ENCODE results near the gene LDLRAD3. TPM values are rescaled to one million over a fixed set of nuclear protein-coding genes. Genes with fewer than 3 reads are reported as not detected.
A peak's percentile ranks its signal among the peaks of the same experiment; 100 is the strongest.

Gene LDLRAD3
- total RNA-seq, 2 experiments from 2014 or later, result 0.46 to 0.47 TPM

DNA sequence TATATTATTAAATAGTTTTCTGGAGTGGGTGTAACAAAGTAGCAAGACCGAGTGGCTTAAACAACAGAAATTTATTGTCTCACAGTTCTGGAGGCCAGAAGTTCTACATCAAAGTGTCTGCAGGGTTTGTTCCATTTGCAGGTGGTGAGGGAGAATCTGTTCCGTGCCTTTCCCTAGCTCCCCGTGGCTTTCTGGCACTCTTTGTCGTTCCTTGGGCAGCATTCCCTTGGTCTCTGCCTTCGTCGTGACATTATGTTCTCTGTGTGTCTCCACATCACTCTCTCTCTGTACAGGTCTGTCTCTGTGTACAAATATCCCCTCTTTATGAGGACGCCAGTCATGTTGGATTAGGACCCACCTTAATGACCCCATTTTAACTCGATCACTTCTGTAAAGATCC lies 38.2 kb downstream of the LDLRAD3 start:
- no peak for ATAC-seq
- intact Hi-C loops (cut with DNase I, micrococcal nuclease), result no loop called here
- H3K4me1 Mint-ChIP-seq, result no peaks in the 10 kb centered on the region
- H3K9me3 Mint-ChIP-seq (ENCODE audit: low read depth), result no peaks in the 10 kb centered on the region
- no peak overlapping the region for H3K4me3 Mint-ChIP-seq
- CTCF ChIA-PET, result interaction anchor here (0.5 kb wide), 1 partner anchor 453 kb away, joined by 3 read pairs; no protein-coding TSS in a partner anchor
- H3K27me3 Mint-ChIP-seq, result peaks cover 2% of the 10 kb centered on the region
- no peak overlapping the region for H3K27ac Mint-ChIP-seq
- no peaks in the 10 kb centered on the region for H3K36me3 Mint-ChIP-seq (ENCODE audit: low read depth)
- POLR2A ChIA-PET, result no interaction called here
- no peak for DNase-seq

DNA sequence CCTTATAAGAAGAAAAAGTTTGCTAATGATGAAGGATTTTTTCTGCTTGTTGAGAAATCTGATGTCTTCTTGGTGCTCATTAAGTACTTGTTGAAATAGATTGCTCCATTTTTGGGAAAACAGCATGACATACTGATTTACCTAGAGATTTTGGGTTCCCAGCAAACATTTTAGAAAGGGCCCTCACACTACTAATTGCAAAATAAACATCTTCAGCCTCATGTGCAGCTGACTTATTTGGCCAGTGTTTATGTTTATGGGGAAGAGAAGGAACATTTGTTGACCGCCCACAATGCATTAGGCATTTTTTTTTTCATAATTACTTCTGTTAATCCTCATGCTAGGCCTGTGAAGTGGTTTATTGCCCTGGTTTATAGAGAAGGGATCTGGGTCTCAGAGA lies 40.1 kb downstream of the LDLRAD3 start:
- Mint-ChIP-seq H3K9me3 (ENCODE audit: low read depth) (no peaks in the 10 kb centered on the region), H3K27me3 (peaks cover 3% of the 10 kb centered on the region), H3K27ac (no peak overlapping the region), H3K4me1 (no peaks in the 10 kb centered on the region), H3K36me3 (ENCODE audit: low read depth) (no peaks in the 10 kb centered on the region), H3K4me3 (no peak overlapping the region)
- ChIA-PET POLR2A (no interaction called here), CTCF (no interaction called here)
- ATAC-seq (no peak), DNase-seq (no peak)
- intact Hi-C loops (cut with DNase I, micrococcal nuclease), result no loop called here

DNA sequence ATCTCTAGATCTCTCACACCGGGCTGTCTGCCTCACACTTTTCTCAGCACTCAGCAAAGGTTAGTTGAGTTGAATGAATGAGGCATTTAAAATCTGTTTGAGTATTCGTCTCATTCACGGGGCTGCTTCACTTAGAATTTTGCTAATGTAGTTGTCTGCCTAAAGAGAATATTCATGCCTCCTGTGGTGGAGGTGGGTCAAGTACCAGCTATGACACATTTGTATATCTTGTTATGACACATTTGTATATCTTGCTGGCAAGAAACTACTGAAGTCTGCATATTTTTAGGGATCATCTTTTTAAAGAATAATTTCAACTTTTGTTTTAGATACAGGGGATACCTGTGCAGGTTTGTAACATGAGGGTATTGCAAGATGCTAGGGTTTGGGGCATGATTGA lies 43.1 kb downstream of the LDLRAD3 start:
- CTCF ChIA-PET, result interaction anchor here (0.7 kb wide), 1 partner anchor 15 kb away, joined by 3 read pairs; no protein-coding TSS in a partner anchor

DNA sequence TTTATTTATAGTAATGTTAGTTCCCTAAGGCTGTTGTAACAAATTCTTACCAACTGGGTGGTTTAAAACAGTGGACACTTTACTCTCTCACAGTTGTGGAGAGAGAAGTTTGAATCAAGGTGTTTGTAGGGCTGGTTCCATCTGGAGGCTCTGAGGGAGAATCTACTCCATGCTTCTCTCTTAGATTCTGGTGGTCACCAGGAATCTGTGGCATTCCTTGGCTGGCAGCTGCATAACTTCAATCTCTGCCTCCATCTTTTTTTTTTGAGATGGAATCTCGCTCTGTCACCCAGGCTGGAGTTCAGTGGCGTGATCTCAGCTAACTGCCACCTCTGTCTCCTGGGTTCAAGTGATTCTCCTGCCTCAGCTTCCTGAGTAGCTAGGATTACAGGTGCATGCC lies 46.3 kb downstream of the LDLRAD3 start:
- Mint-ChIP-seq H3K9me3 (ENCODE audit: low read depth) (peaks cover 3% of the 10 kb centered on the region), H3K36me3 (ENCODE audit: low read depth) (no peaks in the 10 kb centered on the region), H3K4me1 (no peaks in the 10 kb centered on the region), H3K27me3 (peaks cover 28% of the 10 kb centered on the region), H3K27ac (no peak overlapping the region), H3K4me3 (no peak overlapping the region)
- ChIA-PET POLR2A (no interaction called here), CTCF (no interaction called here)
- DNase-seq (no peak), ATAC-seq (no peak)
- intact Hi-C loops (cut with DNase I, micrococcal nuclease), result no loop called here

More for the DNA sequence above, 43.1 kb downstream of the LDLRAD3 start:
- H3K9me3 Mint-ChIP-seq (ENCODE audit: low read depth), result peaks cover 2% of the 10 kb centered on the region
- H3K27ac Mint-ChIP-seq, result no peak overlapping the region
- intact Hi-C loops (cut with DNase I, micrococcal nuclease), result no loop called here
- POLR2A ChIA-PET, result no interaction called here
- no peaks in the 10 kb centered on the region for H3K36me3 Mint-ChIP-seq (ENCODE audit: low read depth)
- DNase-seq (no peak), ATAC-seq (no peak)
- H3K27me3 Mint-ChIP-seq, result peaks cover 16% of the 10 kb centered on the region
- H3K4me1 Mint-ChIP-seq, result no peaks in the 10 kb centered on the region
- no peak overlapping the region for H3K4me3 Mint-ChIP-seq

DNA sequence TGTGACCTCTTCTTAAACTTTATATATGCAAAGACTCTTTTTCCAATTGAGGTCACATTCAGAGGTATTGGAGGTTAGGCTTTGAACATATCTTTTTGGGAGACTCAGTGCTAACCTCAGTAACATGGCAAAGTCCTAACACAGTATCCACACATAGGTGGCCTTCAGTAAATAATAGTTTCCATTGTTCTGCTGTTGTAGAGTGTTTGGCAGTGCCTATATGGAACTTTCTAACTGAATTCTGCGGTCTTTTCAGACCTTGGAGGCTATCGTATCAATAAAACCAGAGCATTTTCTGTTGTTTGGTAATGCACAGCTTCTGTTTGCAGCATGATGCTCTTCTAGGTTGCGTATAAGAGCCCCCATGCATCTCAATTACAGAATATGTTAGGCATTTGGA lies 47.0 kb downstream of the LDLRAD3 start:
- intact Hi-C loops (cut with DNase I, micrococcal nuclease), result no loop called here
- ATAC-seq, result no peak
- POLR2A ChIA-PET, result no interaction called here
- CTCF ChIA-PET, result interaction anchor here (0.7 kb wide), 1 partner anchor 189 kb away, joined by 3 read pairs; no protein-coding TSS in a partner anchor
- Mint-ChIP-seq H3K27ac (no peak overlapping the region), H3K27me3 (peaks cover 28% of the 10 kb centered on the region), H3K36me3 (ENCODE audit: low read depth) (no peaks in the 10 kb centered on the region), H3K4me3 (no peak overlapping the region), H3K9me3 (ENCODE audit: low read depth) (peaks cover 3% of the 10 kb centered on the region), H3K4me1 (no peaks in the 10 kb centered on the region)
- no peak for DNase-seq

DNA sequence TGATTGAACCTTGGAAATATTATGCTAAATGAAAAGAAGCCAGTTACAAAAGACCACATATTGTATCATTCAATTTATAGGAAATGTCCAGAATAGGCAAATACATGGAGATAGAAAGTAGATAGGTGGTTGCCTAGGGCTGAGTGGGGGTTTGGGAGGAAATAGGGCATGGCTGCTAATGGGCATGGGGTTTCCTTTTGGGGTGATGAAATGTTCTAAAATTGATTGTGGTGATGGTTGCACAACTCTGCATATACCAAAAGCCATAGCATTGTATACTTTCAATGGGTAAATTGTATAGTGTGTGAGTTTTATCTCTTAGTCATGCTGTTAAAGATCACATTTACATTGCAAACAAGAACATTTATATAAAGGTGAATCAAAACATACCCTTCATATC lies 48.7 kb downstream of the LDLRAD3 start:
- ChIA-PET POLR2A (no interaction called here), CTCF (no interaction called here)
- Mint-ChIP-seq H3K27me3 (peaks cover 31% of the 10 kb centered on the region), H3K4me1 (no peaks in the 10 kb centered on the region), H3K36me3 (ENCODE audit: low read depth) (no peaks in the 10 kb centered on the region), H3K27ac (no peak overlapping the region), H3K4me3 (no peak overlapping the region), H3K9me3 (ENCODE audit: low read depth) (peaks cover 3% of the 10 kb centered on the region)
- intact Hi-C loops (cut with DNase I, micrococcal nuclease), result no loop called here
- DNase-seq, result no peak
- no peak for ATAC-seq

DNA sequence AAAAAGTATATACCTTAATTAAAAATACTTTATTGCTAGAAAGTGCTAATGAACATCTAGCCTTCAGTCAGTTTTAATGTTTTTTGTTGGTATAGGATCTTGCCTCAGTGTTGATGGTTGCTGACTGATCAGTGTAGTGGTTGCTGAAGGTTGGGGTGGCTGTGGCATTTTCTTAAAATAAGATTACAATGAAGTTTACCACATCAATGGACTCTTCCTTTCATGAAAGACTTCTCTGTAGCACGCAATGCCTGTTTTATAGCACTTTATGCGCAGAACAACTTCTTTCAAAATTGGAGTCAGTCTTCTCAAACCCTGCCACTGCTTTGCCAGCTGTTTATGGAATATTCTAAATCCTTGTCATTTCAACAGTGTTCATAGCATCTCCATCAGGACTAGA lies 50.6 kb downstream of the LDLRAD3 start:
- H3K27ac Mint-ChIP-seq, result no peak overlapping the region
- CTCF ChIA-PET, result no interaction called here
- intact Hi-C loops (cut with DNase I, micrococcal nuclease), result no loop called here
- no peaks in the 10 kb centered on the region for H3K4me1 Mint-ChIP-seq
- POLR2A ChIA-PET, result no interaction called here
- H3K9me3 Mint-ChIP-seq (ENCODE audit: low read depth), result peaks cover 3% of the 10 kb centered on the region
- H3K4me3 Mint-ChIP-seq, result no peak overlapping the region
- no peak for ATAC-seq
- no peaks in the 10 kb centered on the region for H3K36me3 Mint-ChIP-seq (ENCODE audit: low read depth)
- DNase-seq, result peak; percentile 5
- peaks cover 29% of the 10 kb centered on the region for H3K27me3 Mint-ChIP-seq

DNA sequence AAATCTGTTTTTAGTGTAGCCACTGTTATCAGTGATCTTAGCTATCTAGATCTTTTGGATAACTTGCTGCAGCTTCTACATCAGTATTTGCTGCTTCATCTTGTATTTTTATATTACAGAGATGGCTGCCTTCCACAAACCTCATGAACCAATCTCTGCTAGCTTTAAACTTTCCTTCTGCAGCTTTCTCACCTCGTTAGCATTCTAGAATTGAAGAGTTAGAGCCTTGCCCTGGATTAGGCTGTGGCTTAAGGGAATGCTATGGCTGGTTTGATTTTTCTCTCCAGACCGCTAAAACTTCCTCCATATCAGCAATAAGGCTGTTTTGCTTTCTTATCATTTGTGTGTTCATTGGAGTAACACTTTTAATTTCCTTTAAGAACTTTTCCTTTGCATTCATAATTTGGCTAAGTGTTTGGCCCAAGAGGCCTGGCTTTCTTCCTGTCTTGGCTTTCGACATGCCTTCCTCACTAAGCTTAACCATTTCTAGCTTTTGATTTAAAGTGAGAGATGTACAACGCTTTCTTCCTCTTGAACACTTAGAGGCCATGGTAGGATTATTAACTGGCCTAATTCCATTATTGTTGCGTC lies 51.9 kb downstream of the LDLRAD3 start:
- Mint-ChIP-seq H3K27ac (no peak overlapping the region), H3K36me3 (ENCODE audit: low read depth) (no peaks in the 10 kb centered on the region), H3K9me3 (ENCODE audit: low read depth) (peaks cover 2% of the 10 kb centered on the region), H3K4me3 (no peak overlapping the region), H3K27me3 (peaks cover 24% of the 10 kb centered on the region), H3K4me1 (no peaks in the 10 kb centered on the region)
- CTCF ChIA-PET, result interaction anchor here (0.6 kb wide), 1 partner anchor 270 kb away, joined by 4 read pairs; no protein-coding TSS in a partner anchor
- ATAC-seq (no peak), DNase-seq (no peak)
- POLR2A ChIA-PET, result no interaction called here
- intact Hi-C loops (cut with DNase I, micrococcal nuclease), result no loop called here

DNA sequence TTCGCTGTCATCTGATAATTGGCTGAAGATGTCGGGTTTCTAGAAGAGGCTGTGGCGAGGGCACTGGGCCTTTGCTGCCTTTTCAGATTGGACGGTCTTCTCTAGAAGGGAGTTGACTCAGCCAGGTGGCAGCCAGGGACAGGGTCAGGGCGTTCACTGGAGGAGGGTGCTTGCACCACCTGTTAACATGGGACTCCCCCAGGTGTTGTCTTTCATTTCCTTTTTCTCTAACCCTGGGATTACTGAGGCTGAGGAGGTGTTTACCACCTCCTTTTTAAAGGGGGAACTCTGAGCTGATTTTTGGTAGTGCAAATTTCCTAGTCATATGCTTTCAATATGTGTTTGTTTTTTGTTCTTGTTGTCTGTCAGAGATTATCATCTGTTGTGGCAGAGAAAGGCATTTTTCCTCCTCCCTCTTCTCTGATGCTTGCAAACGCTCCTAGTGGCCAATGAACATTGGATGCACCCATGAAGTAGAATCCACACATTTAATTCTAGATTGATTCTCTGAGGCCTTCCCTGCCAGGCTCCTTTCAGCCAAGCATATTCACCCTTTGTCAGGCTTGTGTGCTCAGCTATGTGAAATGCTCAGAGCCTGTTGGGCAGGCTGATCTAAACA lies 54.1 kb downstream of the LDLRAD3 start:
- Mint-ChIP-seq H3K36me3 (ENCODE audit: low read depth) (no peaks in the 10 kb centered on the region), H3K4me1 (no peaks in the 10 kb centered on the region), H3K27me3 (peaks cover 17% of the 10 kb centered on the region), H3K27ac (no peak overlapping the region), H3K4me3 (no peak overlapping the region), H3K9me3 (ENCODE audit: low read depth) (peaks cover 2% of the 10 kb centered on the region)
- no peak for DNase-seq
- intact Hi-C loops (cut with DNase I, micrococcal nuclease), result no loop called here
- ATAC-seq, result no peak
- ChIA-PET POLR2A (no interaction called here), CTCF (no interaction called here)

DNA sequence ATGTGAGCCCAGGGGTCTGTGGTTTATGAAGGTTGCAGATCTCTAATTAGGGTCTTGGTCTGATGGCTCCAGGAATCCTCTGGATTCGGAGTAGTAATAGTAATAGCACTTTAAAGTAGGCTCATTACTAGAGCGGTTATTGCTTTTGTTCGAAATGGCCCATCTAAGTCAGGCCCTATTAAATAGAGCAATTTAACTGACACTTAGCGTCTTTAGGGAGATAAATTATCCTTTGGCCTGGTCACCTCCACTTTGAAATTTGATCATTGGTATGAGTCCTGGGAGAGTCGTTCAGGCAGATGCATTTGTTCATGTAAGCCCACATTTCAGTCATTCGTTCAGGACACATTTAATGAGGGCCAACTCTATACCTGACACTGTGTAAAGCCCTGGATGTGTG lies 54.8 kb downstream of the LDLRAD3 start:
- Mint-ChIP-seq H3K27ac (no peak overlapping the region), H3K9me3 (ENCODE audit: low read depth) (peaks cover 2% of the 10 kb centered on the region), H3K36me3 (ENCODE audit: low read depth) (no peaks in the 10 kb centered on the region), H3K4me3 (no peak overlapping the region), H3K27me3 (peaks cover 15% of the 10 kb centered on the region), H3K4me1 (no peaks in the 10 kb centered on the region)
- intact Hi-C loops (cut with DNase I, micrococcal nuclease), result no loop called here
- ChIA-PET CTCF (no interaction called here), POLR2A (no interaction called here)
- ATAC-seq (no peak), DNase-seq (no peak)

DNA sequence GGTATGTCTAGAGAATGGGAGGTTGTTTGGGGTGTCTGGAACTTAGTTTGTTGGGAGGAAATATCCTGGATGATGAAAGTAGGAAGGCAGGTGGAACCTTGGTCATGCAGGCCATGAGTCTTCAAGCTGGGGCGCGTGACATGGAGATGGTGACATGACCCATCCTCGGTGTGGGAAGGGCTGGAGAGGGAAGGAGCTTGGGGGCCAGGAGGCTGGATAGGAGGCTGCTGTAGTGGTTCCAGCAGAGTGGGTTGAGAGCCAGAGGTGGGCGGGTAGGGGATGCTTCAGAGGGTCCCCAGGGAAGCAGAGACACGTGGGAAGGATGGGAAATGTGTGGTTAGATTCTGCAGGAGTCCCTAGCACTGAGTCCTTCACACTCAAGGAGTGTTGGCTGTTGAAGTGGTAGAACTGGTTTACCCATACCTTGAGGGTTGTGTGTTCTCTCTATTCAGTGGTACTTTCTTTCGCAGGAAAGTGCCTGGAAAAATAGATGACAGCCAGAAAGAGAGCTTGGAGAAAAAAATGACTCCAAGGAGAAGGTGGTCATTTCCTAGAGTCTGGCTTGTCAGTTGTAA lies 56.8 kb downstream of the LDLRAD3 start:
- ATAC-seq (no peak), DNase-seq (no peak)
- H3K4me1 Mint-ChIP-seq, result no peaks in the 10 kb centered on the region
- H3K27me3 Mint-ChIP-seq, result peaks cover 10% of the 10 kb centered on the region
- ChIA-PET CTCF (no interaction called here), POLR2A (no interaction called here)
- H3K36me3 Mint-ChIP-seq (ENCODE audit: low read depth), result no peaks in the 10 kb centered on the region
- no peak overlapping the region for H3K27ac Mint-ChIP-seq
- H3K4me3 Mint-ChIP-seq, result no peak overlapping the region
- H3K9me3 Mint-ChIP-seq (ENCODE audit: low read depth), result peaks cover 4% of the 10 kb centered on the region
- intact Hi-C loops (cut with DNase I, micrococcal nuclease), result no loop called here

DNA sequence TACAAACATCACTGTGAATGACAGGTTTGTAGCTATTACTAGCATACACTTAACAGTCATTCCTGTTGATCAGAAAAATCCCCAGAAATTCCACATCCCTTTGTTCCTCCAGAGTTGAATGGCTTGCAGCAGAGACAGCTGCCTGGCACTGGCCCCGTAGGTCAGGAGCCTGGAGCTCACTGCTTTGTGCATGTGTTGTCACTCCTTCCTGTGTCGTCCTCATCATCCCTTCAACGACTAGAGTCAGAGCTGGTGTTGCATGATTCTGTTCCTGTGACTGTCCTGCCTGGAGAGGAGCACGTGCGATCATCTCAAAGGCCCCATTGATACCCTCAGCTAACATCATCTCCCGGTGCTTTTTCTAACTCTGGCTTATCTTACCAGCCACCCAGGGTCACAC lies 58.3 kb downstream of the LDLRAD3 start:
- peaks cover 4% of the 10 kb centered on the region for H3K9me3 Mint-ChIP-seq (ENCODE audit: low read depth)
- DNase-seq, result no peak
- peaks cover 9% of the 10 kb centered on the region for H3K27me3 Mint-ChIP-seq
- H3K36me3 Mint-ChIP-seq (ENCODE audit: low read depth), result no peaks in the 10 kb centered on the region
- no peaks in the 10 kb centered on the region for H3K4me1 Mint-ChIP-seq
- intact Hi-C loops (cut with DNase I, micrococcal nuclease), result no loop called here
- CTCF ChIA-PET, result interaction anchor here (0.5 kb wide), 1 partner anchor 15 kb away, joined by 3 read pairs; no protein-coding TSS in a partner anchor
- ATAC-seq, result no peak
- no peak overlapping the region for H3K4me3 Mint-ChIP-seq
- no peak overlapping the region for H3K27ac Mint-ChIP-seq
- POLR2A ChIA-PET, result no interaction called here
